ENCODE measurements around the gene DHX35. TPM values are rescaled to one million over a fixed set of nuclear protein-coding genes. Genes with fewer than 3 reads are reported as not detected.

Gene DHX35
- total and polyA plus RNA-seq, 7 experiments from 2014 or later, result 4.7 to 13.3 (median 10.5) TPM

- H3K27ac ChIP-seq (ENCODE audit: low read depth, low read length), result no peak overlapping the region
- Mint-ChIP-seq H3K36me3 (no peaks in the 10 kb centered on the region), H3K27me3 (peaks cover 2 to 39% (median 15%) of the 10 kb centered on the region in 5 donors), H3K9me3 (peaks cover 0 to 4% (median 0%) of the 10 kb centered on the region in 11 donors), H3K4me3 (no peak overlapping the region), H3K27ac (no peak overlapping the region), H3K4me1 (peaks cover 0 to 11% (median 0%) of the 10 kb centered on the region in 7 donors)
- H3K27me3 ChIP-seq (ENCODE audit: control insufficient read depth in 2 of 2, insufficient read depth in 2 of 2, low read length in 2 of 2), result no peaks in the 10 kb centered on the region
- DNase-seq, result no peak
- ChIA-PET CTCF (interaction anchor here (7.5 kb wide), 1 partner anchor 34 kb away, joined by 100 read pairs; no protein-coding TSS in a partner anchor), POLR2A (no interaction called here)
- no peak overlapping the region for H3K4me3 ChIP-seq (ENCODE audit: low read length)
- intact Hi-C loops (cut with micrococcal nuclease), result no loop called here
- H3K36me3 ChIP-seq (ENCODE audit: control insufficient read depth in 2 of 3, insufficient read depth in 3 of 3, low read length in 3 of 3), result no peaks in the 10 kb centered on the region
- H3K9me3 ChIP-seq (ENCODE audit: control insufficient read depth in 2 of 3, low read length in 3 of 3), result no peaks in the 10 kb centered on the region
- H3K4me1 ChIP-seq (ENCODE audit: control insufficient read depth in 2 of 2, insufficient read depth in 2 of 2, low read length in 2 of 2), result no peaks in the 10 kb centered on the region
- no peak for ATAC-seq
Measured at GRCh38 chr20:39083761-39084160, 121.6 kb downstream of the DHX35 start.

- H3K27ac Mint-ChIP-seq, result peak overlapping the region in 3 of 9 donors; percentile 57 to 76 (median 62)
- H3K4me1 ChIP-seq (ENCODE audit: control insufficient read depth in 2 of 2, insufficient read depth in 2 of 2, low read length in 2 of 2), result no peaks in the 10 kb centered on the region
- intact Hi-C loops (cut with micrococcal nuclease), result no loop called here
Measured at GRCh38 chr20:39089029-39089428, 126.9 kb downstream of the DHX35 start.

More at GRCh38 chr20:39089029-39089428, 126.9 kb downstream of the DHX35 start:
- Histone ChIP-seq H3K27ac (ENCODE audit: low read depth, low read length) (no peak overlapping the region), H3K27me3 (ENCODE audit: control insufficient read depth in 2 of 2, insufficient read depth in 2 of 2, low read length in 2 of 2) (no peaks in the 10 kb centered on the region), H3K36me3 (ENCODE audit: control insufficient read depth in 2 of 3, insufficient read depth in 3 of 3, low read length in 3 of 3) (no peaks in the 10 kb centered on the region), H3K4me3 (ENCODE audit: low read length) (no peak overlapping the region), H3K9me3 (ENCODE audit: control insufficient read depth in 2 of 3, low read length in 3 of 3) (no peaks in the 10 kb centered on the region)
- no peak for DNase-seq
- H3K27me3 Mint-ChIP-seq, result peaks cover 3 to 31% (median 17%) of the 10 kb centered on the region in 5 donors
- ATAC-seq, result no peak
- H3K4me1 Mint-ChIP-seq, result peaks cover 0 to 10% (median 3%) of the 10 kb centered on the region in 7 donors
- no peaks in the 10 kb centered on the region for H3K36me3 Mint-ChIP-seq
- ChIA-PET CTCF (interaction anchor here (1.4 kb wide), 1 partner anchor 40 kb away, joined by 4 read pairs; no protein-coding TSS in a partner anchor), POLR2A (no interaction called here)
- no peak overlapping the region for H3K4me3 Mint-ChIP-seq
- H3K9me3 Mint-ChIP-seq, result peaks cover 0 to 5% (median 0%) of the 10 kb centered on the region in 11 donors

Other genes with a start within 250 kb of the DHX35 start
- gene SLC32A1, start 237.9 kb upstream of the DHX35 start, total RNA-seq, result under 1 TPM in 2 of 5 experiments, not detected in 3; 0.19 to 0.24 TPM
- gene SLC32A1, start 237.9 kb upstream of the DHX35 start, polyA plus RNA-seq, result not detected
- gene ACTR5, start 213.9 kb upstream of the DHX35 start, total RNA-seq, result 10 to 100 TPM in 4 of 5 experiments, 1 to 10 TPM in 1; 8.9 to 20.8 (median 15.2) TPM
- 10 to 100 TPM; 11.3 to 15.1 TPM for gene ACTR5, start 213.9 kb upstream of the DHX35 start, polyA plus RNA-seq
- gene PPP1R16B, start 156.6 kb upstream of the DHX35 start, total RNA-seq, result 10 to 100 TPM; 20.8 to 75.4 (median 22.0) TPM
- gene PPP1R16B, start 156.6 kb upstream of the DHX35 start, polyA plus RNA-seq, result 10 to 100 TPM; 11.4 to 19.8 TPM
- gene FAM83D, start 35.9 kb upstream of the DHX35 start, total RNA-seq, result 10 to 100 TPM in 1 of 5 experiments, 1 to 10 TPM in 4; 1.4 to 11.1 (median 1.8) TPM
- gene FAM83D, start 35.9 kb upstream of the DHX35 start, polyA plus RNA-seq, result 1 to 10 TPM in 1 of 2 donors, under 1 TPM in 1; 0.82 to 2.0 TPM

Data from naive thymus-derived CD4-positive, alpha-beta T cell (primary cell).